OCI-LY1 (cell line): ENCODE data around the gene AP3S2.

Source experiments
- H2AFZ ChIP-seq: fragments of 200-600 bp; sonication (generic), shearing (Covaris generic); 2 replicates; pipeline ENCODE4 v1.6.0; 2014; ENCODE audit warnings: antibody characterized with exemption, mild to moderate bottlenecking, low read length
- H3F3A ChIP-seq: fragments of 200-600 bp; sonication (generic), shearing (Covaris generic); 2 replicates; pipeline ENCODE4 v1.6.0; 2014; ENCODE audit warnings: mild to moderate bottlenecking, antibody characterized with exemption, low read length, moderate library complexity; ENCODE audit not compliant: insufficient read depth
- H3K27ac ChIP-seq: fragments of 200-600 bp; sonication (generic); 2 replicates; pipeline ENCODE4 v1.5.1; 2014; ENCODE audit warnings: low read length, mixed run types, mild to moderate bottlenecking, low read depth; ENCODE audit not compliant: poor library complexity, severe bottlenecking
- H3K27me3 ChIP-seq: fragments of 200-600 bp; sonication (generic); 2 replicates; pipeline ENCODE4 v1.6.0; 2014; ENCODE audit warnings: antibody characterized with exemption, mild to moderate bottlenecking, low read length, moderate library complexity; ENCODE audit not compliant: insufficient read depth
- H3K36me3 ChIP-seq: fragments of 200-600 bp; sonication (generic); 2 replicates; pipeline ENCODE4 v1.6.1; 2014; ENCODE audit warnings: mild to moderate bottlenecking, antibody characterized with exemption, low read length, moderate library complexity, mixed read lengths; ENCODE audit not compliant: insufficient read depth
- H3K4me1 ChIP-seq: fragments of 200-600 bp; sonication (generic); 2 replicates; pipeline ENCODE4 v1.5.1; 2014; ENCODE audit warnings: mild to moderate bottlenecking, low read length, moderate library complexity; ENCODE audit not compliant: insufficient read depth, severe bottlenecking
- H3K4me2 ChIP-seq: fragments of 200-600 bp; sonication (generic), shearing (Covaris generic); 2 replicates; pipeline ENCODE4 v1.6.1; 2014; ENCODE audit warnings: low read length
- H3K4me3 ChIP-seq: fragments of 200-600 bp; sonication (generic); 2 replicates; pipeline ENCODE4 v1.5.1; 2014; ENCODE audit warnings: low read length, low read depth, mild to moderate bottlenecking, mixed read lengths; ENCODE audit not compliant: poor library complexity, severe bottlenecking
- H3K79me2 ChIP-seq: fragments of 200-600 bp; shearing (Covaris generic); 2 replicates; pipeline ENCODE4 v1.6.1; 2016; ENCODE audit warnings: mixed run types, low read length, mixed read lengths; ENCODE audit not compliant: insufficient read depth
- H3K9ac ChIP-seq: fragments of 200-600 bp; sonication (generic), shearing (Covaris generic); 2 replicates; pipeline ENCODE4 v1.6.1; 2014; ENCODE audit warnings: mild to moderate bottlenecking, low read length, mixed read lengths
- H3K9me2 ChIP-seq: fragments of 200-600 bp; sonication (generic), shearing (Covaris generic); 2 replicates; pipeline ENCODE4 v1.6.1; 2014; ENCODE audit warnings: low read depth, mild to moderate bottlenecking, low read length, mixed read lengths
- H3K9me3 ChIP-seq: fragments of 200-600 bp; shearing (Covaris generic); 2 replicates; pipeline ENCODE4 v1.6.1; 2014; ENCODE audit warnings: low read length, mixed read lengths
- H4K20me1 ChIP-seq: fragments of 200-600 bp; sonication (generic), shearing (Covaris generic); 2 replicates; pipeline ENCODE4 v1.6.0; 2016; ENCODE audit warnings: mild to moderate bottlenecking, low read length; ENCODE audit not compliant: insufficient read depth
- EZH2 ChIP-seq: fragments of 200-600 bp; sonication (generic), shearing (Covaris generic); IDR thresholded peaks from 2 replicates; pipeline ENCODE4 v1.8.0; 2017; ENCODE audit warnings: borderline replicate concordance, mixed run types, mild to moderate bottlenecking, antibody characterized with exemption, low read length, moderate library complexity, mixed read lengths
- TF ChIP-seq, protein P1 (sequence below): fragments of 200-600 bp; sonication (generic), shearing (Covaris generic); IDR thresholded peaks from 2 replicates; pipeline ENCODE4 v1.5.1; 2017; ENCODE audit warnings: mild to moderate bottlenecking, antibody characterized with exemption, low read length, moderate library complexity, mixed read lengths

Gene AP3S2

GRCh38 chr15:89787944-89788343 is 105.8 kb downstream of the AP3S2 start:
- TF ChIP-seq EZH2 = no peak
- TF ChIP-seq, protein P1, sequence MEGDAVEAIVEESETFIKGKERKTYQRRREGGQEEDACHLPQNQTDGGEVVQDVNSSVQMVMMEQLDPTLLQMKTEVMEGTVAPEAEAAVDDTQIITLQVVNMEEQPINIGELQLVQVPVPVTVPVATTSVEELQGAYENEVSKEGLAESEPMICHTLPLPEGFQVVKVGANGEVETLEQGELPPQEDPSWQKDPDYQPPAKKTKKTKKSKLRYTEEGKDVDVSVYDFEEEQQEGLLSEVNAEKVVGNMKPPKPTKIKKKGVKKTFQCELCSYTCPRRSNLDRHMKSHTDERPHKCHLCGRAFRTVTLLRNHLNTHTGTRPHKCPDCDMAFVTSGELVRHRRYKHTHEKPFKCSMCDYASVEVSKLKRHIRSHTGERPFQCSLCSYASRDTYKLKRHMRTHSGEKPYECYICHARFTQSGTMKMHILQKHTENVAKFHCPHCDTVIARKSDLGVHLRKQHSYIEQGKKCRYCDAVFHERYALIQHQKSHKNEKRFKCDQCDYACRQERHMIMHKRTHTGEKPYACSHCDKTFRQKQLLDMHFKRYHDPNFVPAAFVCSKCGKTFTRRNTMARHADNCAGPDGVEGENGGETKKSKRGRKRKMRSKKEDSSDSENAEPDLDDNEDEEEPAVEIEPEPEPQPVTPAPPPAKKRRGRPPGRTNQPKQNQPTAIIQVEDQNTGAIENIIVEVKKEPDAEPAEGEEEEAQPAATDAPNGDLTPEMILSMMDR = no peak

GRCh38 chr15:89785774-89786140 is 108.0 kb downstream of the AP3S2 start:
- TF ChIP-seq, protein P1 = no peak
- TF ChIP-seq EZH2 = no peak
- Histone ChIP-seq H3K27ac (no peak overlapping the region), H2AFZ (no peak overlapping the region), H4K20me1 (no peaks in the 10 kb centered on the region), H3K36me3 (no peaks in the 10 kb centered on the region; the same call in 1 of the 2 replicates), H3K4me1 (no peaks in the 10 kb centered on the region), H3K9me3 (peaks cover 9% of the 10 kb centered on the region), H3F3A (no peaks in the 10 kb centered on the region), H3K9ac (no peak overlapping the region), H3K79me2 (no peaks in the 10 kb centered on the region), H3K4me2 (no peak overlapping the region), H3K27me3 (peaks cover 1% of the 10 kb centered on the region), H3K4me3 (no peak overlapping the region), H3K9me2 (no peaks in the 10 kb centered on the region)

More at GRCh38 chr15:89787944-89788343, 105.8 kb downstream of the AP3S2 start:
- Histone ChIP-seq H4K20me1 (no peaks in the 10 kb centered on the region), H3K36me3 (no peaks in the 10 kb centered on the region; the same call in 1 of the 2 replicates), H3K4me1 (no peaks in the 10 kb centered on the region), H3F3A (no peaks in the 10 kb centered on the region), H2AFZ (no peak overlapping the region), H3K27me3 (no peaks in the 10 kb centered on the region; the same call in none of the 2 replicates), H3K9ac (no peak overlapping the region), H3K27ac (no peak overlapping the region), H3K4me3 (no peak overlapping the region), H3K9me3 (peaks cover 9% of the 10 kb centered on the region), H3K9me2 (no peaks in the 10 kb centered on the region), H3K79me2 (no peaks in the 10 kb centered on the region), H3K4me2 (no peak overlapping the region)

GRCh38 chr15:89785064-89785773 is 108.6 kb downstream of the AP3S2 start:
- TF ChIP-seq, protein P1 = no peak
- no peak for TF ChIP-seq EZH2
- H3K36me3 ChIP-seq = no peaks in the 10 kb centered on the region; the same call in 1 of the 2 replicates
- no peak overlapping the region for H3K27ac ChIP-seq
- H4K20me1 ChIP-seq = no peaks in the 10 kb centered on the region
- no peaks in the 10 kb centered on the region for H3K79me2 ChIP-seq
- H2AFZ ChIP-seq = no peak overlapping the region
- H3K9me3 ChIP-seq = peaks cover 9% of the 10 kb centered on the region
- no peak overlapping the region for H3K4me3 ChIP-seq
- H3K4me1 ChIP-seq = no peaks in the 10 kb centered on the region
- H3F3A ChIP-seq = no peaks in the 10 kb centered on the region
- peaks cover 6% of the 10 kb centered on the region for H3K27me3 ChIP-seq
- H3K9me2 ChIP-seq = no peaks in the 10 kb centered on the region
- no peak overlapping the region for H3K4me2 ChIP-seq
- no peak overlapping the region for H3K9ac ChIP-seq
